NCI-H526 (cell line): Measurements from ENCODE around the gene ZC3H12D.
"Not testable (repeated sequence)": the region's sequence is repeated elsewhere in the genome, so short reads cannot be mapped to it uniquely, and the experiment has no call there.

Source experiments
- DNase-seq, 2 experiments: peaks; one replicate each; lab custom pipeline; 2025; lab: John Stamatoyannopoulos, UW

Gene ZC3H12D

DNA sequence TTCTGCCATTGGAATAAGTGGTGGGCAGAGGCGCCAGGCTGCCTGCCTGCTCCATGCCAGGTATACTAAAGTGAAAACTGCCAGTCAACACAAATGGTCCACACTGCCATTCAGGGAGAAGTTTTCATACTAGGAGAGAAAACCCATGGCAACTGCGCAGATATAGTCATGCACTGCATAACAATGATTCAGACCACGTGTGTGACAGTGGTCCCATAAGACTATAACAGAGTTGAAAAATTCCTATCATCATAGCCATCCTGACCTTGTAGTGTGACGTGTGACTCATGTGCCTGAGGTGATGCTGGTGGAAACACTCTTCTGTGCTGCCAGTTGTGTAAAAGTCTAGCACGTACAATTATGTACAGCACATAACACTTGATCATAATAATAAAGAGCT lies 25.1 kb downstream of the ZC3H12D start:
- no peak for DNase-seq

DNA sequence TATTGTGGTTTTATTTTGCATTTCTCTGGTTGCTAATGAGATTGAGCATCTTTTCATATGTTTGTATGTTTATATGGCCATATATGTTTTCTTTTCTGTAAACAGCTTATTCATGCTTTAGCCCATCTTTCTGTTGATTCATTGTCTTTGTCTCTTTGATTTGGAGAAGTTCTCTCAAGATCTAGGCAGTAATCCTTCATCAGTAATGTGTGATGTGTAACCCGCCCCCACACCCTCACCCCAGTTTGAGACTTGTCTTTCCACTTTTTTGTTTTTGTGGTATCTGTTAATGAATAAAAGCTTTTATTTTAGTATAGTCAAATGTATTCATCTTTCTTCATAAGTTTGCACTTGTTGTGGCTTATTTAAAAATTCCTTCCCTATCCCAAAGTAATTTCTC lies 26.0 kb downstream of the ZC3H12D start:
- no peak for DNase-seq

DNA sequence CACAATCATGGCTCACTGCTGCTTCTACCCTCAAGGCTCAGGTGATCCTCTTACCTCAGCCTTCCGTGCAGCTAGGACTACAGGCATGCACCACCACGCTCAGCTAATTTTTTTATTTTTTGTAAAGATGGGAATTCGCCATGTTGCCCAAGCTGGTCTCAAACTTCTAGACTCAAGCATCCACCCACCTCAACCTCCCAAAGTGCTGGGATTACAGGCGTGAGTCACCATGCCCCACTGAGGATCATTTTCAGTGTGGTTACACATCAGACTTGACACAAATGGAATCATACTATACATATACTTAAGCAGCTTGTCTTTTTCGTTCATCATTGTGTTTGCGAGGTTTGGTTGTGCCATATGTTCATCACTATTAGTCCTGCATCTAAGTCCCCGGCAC lies 26.6 kb downstream of the ZC3H12D start:
- no peak for DNase-seq

DNA sequence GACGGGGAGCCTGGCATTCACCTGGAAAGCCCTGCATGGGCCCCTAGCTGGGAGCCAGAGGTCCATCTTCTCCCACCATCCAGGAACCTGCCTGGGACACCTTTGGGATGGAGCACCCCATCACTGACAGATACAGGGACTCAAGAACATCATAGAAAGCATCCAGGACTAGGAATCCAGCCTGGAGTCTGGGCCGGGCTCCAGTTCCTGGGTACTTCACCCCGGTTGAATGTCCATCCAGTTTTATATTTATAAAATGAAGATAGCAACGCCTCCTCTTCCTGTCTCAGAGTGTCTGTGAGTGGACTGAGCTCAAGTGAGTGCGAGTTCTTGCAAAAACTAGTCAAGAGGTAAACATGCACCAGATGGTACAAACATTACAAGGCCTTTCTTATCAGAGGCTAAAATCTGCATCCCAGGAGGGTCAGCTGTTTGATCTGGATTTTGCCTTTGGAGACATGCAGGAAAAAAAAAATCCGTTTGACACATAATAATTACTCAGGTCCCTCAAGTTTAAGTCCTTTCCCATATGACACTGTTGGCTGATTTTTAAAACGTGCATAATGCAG lies 27.4 kb downstream of the ZC3H12D start:
- DNase-seq: no peak

DNA sequence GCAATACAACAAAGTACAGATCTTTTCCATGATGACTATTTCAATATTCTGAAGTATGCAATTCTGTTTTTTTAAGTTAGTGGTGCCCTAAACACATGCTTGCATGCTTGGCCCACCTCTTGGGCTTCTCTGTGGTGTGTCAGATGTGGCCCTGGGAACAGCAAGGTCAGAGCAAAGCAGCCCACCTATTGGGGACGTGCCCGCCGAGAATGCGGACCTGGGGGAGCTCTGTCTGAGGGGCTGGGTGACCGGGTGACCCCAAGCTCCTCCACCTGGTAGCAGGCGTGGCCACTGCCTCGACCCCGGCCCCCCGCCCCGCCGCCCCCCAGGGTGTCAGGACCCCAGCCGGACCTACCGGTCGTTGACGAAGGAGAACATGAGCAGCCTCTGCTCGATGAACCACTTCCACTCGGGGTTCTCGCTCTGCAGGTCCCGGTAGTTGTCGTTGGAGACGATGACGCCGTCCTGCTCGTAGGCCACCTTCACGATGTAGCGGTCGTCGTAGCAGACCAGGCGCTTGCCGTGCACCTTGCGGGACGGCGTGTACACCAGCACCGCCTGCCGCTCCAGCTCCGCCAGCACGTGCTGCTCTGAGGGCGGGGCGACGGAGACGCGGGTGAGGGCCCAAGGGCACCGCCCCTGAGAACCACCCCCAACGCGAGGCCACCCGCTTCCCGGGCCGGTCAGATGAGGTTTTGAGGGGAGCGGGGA lies 28.3 kb downstream of the ZC3H12D start:
- DNase-seq: no peak

- no peak for DNase-seq
These were observed 29.6 kb downstream of the ZC3H12D start for GRCh38 chr6:149455031-149455732.

- DNase-seq: no peak
These were observed 30.4 kb downstream of the ZC3H12D start for GRCh38 chr6:149454346-149454848.

DNA sequence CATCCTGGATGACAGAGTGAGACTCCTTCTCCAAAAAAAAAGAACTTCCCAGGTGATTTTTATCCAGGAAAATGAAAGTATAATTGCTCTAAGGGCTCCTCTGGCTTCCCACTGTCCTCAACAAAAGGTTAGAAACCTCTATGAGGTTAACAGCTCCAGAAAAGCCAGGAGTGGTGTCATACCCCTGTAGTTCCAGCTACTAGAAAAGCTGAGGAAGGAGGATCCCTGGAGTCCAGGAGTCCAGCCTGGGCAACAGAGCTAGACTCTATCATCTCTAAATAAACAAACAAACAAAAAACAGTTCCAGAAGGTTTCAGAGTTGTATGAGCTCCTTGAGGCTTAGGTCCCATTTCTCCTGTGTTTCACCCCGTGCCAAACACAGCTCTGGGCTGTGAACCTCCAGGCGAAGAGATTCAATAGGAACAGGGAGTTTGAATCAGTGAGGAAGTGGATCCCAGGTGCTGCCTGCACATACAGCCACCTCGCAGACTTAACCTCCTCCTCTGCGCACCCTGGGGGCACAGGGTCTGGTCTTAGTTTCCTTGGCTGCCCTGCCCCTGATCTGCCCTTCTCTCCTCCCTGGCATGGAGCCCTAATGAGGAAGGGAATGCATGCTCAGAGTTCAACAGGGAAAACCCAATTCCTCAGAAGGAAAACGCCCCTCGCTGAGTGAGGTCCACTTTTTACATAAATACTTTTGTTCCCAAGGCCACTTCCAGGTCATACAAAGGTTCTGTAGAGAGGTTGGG lies 31.0 kb downstream of the ZC3H12D start:
- no peak for DNase-seq

GRCh38 chr6:149452037-149452939 lies 32.5 kb downstream of the ZC3H12D start:
- DNase-seq: no peak

DNA sequence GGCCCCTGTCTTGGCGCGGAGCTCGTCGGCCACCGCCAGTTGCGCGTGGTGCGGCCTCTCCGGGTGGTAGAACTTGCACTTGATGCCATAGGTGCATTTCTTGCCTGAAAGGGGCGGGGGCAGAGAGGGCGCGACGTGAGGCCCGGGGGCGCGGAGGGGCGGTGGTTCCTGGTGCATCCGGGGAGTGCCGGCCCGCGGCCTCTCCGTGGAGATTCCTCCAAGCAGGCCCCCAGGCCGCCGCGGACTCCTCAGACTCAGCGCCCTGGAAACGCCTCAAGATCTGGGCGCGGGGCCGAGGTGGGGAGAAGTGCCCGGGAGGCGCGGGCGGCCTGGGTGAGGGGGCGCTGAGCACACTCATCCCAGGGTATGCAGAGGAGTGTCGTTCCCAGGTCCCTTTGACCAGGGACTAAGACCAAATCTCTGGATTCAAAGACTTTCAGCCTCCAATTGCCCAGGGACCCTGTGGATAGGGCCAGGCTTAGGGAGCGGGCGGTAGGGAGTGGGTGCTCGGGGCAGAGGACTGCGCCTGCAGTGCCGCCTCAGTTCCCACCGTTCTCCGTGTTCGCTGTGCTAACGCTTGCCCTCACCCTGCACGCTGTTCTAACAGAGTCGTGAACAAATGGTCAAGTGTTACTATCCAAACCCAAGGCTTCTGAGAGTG lies 33.3 kb downstream of the ZC3H12D start:
- DNase-seq: no peak

DNA sequence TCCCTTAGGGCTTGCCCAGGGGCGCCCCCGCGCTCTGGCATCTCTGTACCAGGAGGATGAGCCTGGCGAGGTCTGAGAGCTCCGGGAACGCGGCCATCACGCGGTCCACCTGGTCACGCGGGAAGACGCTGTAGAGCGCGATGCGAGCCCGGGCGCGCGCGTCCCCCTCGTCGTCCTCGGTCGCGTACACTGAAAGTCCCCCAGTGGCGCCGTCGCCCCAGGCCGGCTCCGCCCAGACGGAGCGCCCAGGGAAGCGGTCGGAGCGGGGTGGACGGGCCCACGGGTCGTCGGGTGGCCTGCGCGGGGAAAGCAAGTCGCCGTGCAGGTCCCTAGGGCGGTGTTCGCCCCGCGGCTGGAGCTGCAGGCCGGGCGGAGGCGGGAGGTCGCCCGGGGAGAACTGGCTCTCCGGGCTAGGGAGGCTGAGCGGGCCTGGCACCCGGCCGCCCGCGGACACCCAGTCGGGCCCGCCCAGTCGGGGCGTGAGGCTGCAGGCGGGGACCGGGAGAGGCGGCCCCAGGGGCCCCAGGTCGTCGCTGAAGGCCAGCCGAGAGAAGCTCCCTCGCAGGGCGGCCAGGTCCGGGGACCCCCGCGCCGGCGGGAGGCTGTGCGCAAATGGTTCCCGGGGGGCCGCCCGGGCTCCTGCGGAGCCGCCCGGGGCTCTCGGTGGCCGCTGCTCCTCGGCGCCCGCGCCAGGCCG lies 34.0 kb downstream of the ZC3H12D start:
- peak in 1 of 2 experiments; percentile 43 for DNase-seq

- DNase-seq: no peak
These were observed 34.8 kb downstream of the ZC3H12D start for GRCh38 chr6:149449831-149450678.

DNA sequence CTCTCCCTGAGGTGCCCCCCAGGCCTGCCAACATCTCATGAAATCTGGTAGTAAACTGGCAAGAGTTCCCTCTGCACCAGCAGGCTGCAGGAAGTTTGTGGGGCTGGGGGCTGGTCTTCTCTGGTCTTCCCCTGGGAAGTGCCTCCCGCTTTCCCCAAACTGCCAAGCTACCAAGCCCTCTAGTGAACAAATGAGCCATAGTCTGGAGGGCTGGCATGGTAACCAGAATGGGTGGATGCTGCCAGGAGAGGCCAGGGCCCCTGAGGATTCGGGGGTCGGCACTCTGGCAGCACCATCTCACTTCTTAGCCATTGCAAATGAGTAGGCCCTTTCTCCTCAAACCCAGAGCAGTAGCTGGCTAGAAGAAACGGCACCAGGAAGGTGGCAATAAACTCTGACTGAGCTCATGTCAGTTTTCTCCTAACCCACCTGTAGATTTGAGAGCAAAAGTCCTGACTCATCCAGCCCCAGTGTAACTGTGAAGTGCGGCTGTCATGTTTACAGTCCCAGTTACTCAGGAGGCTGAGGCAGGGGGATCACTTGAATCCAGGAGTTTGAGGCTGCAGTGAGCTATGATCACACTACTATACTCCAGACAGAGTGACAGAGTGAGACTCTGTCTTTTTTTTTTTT lies 35.9 kb downstream of the ZC3H12D start:
- no peak for DNase-seq

DNA sequence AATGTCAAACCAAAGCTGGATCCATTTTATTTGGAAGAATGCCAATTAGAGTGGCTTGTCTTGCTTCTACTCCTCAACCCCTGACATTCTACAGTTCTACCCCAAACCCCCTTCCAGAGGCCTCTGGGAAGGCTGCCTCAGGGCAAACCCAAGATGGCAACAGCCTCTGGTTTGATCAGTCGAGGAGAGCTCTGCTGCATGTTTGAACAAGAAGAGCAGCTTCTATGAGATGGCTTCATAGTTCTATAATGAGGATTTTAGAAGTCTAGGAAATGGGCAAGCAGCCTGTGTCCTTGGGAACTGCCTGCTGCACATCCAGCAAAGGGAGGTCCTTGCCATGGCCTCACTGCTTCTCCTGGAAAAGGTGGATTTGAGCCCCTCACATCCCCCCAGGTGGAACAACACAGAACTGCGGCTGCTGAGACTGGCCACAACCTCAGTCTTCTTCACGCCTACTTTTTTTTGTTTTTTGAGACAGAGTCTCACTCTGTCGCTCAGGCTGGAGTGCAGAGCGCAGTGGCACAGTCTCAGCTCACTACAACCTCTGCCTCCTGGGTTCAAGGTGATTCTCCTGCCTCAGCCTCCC lies 37.9 kb downstream of the ZC3H12D start:
- DNase-seq: no peak

- no peak for DNase-seq
These were observed 39.2 kb downstream of the ZC3H12D start for GRCh38 chr6:149445573-149445972.

- no peak for DNase-seq
These were observed 39.7 kb downstream of the ZC3H12D start for GRCh38 chr6:149445095-149445466.

- not testable (repeated sequence) for DNase-seq
These were observed 40.3 kb downstream of the ZC3H12D start for GRCh38 chr6:149444360-149445094.
